Lung microvascular endothelial cell (primary cell): ENCODE results near the gene PRKG1. TPM values are rescaled to one million over a fixed set of nuclear protein-coding genes. Genes with fewer than 3 reads are reported as not detected.
"Not testable (repeated sequence)": the region's sequence is repeated elsewhere in the genome, so short reads cannot be mapped to it uniquely, and the experiment has no call there.

Experiments used
- DNase-seq, 2 donors: peaks; one replicate each; pipeline versions ENCODE4 v3.0.0 to v3.0.0-alpha.2; 2010; ENCODE audit warnings: low read depth in 2 of 2
- total RNA-seq: library from RNA; depleted of rRNA; stranded (reverse); fragments of >200 nt; gene quantifications from 2 replicates; pipeline ENCODE4 v1.2.1, GENCODE V29; 2014

The PRKG1 gene
- total RNA-seq, 1 donor from 2014 or later, result 3.6 TPM

GRCh38 chr10:51745397-51745796 is 671.1 kb downstream of the PRKG1 start:
- no peak for DNase-seq

- DNase-seq, result no peak
These were observed 672.9 kb downstream of the PRKG1 start for GRCh38 chr10:51747216-51747615.

GRCh38 chr10:51748959-51749358 is 674.7 kb downstream of the PRKG1 start:
- no peak for DNase-seq

GRCh38 chr10:51758366-51758765 is 684.1 kb downstream of the PRKG1 start:
- DNase-seq, result no peak

GRCh38 chr10:51758838-51759237 is 684.6 kb downstream of the PRKG1 start:
- DNase-seq, result not testable (repeated sequence)

- DNase-seq, result no peak
These were observed 685.7 kb downstream of the PRKG1 start for GRCh38 chr10:51759896-51760534.

- no peak for DNase-seq
These were observed 686.8 kb downstream of the PRKG1 start for GRCh38 chr10:51760864-51761640.

GRCh38 chr10:51763746-51764145 is 689.5 kb downstream of the PRKG1 start:
- DNase-seq, result no peak

- DNase-seq, result no peak
These were observed 691.1 kb downstream of the PRKG1 start for GRCh38 chr10:51765284-51765971.

GRCh38 chr10:51766423-51767102 is 692.3 kb downstream of the PRKG1 start:
- DNase-seq, result no peak

- DNase-seq, result no peak
These were observed 692.9 kb downstream of the PRKG1 start for GRCh38 chr10:51767103-51767763.

- no peak for DNase-seq
These were observed 694.7 kb downstream of the PRKG1 start for GRCh38 chr10:51768886-51769465.

GRCh38 chr10:51770709-51771108 is 696.4 kb downstream of the PRKG1 start:
- DNase-seq, result no peak

- no peak for DNase-seq
These were observed 698.1 kb downstream of the PRKG1 start for GRCh38 chr10:51772387-51772786.

- no peak for DNase-seq
These were observed 699.4 kb downstream of the PRKG1 start for GRCh38 chr10:51773681-51774080.

GRCh38 chr10:51783941-51784340 is 709.7 kb downstream of the PRKG1 start:
- DNase-seq, result no peak

GRCh38 chr10:51786016-51786683 is 711.9 kb downstream of the PRKG1 start:
- DNase-seq, result no peak

GRCh38 chr10:51786684-51787035 is 712.4 kb downstream of the PRKG1 start:
- DNase-seq, result no peak

GRCh38 chr10:51788273-51788672 is 714.0 kb downstream of the PRKG1 start:
- DNase-seq, result no peak

GRCh38 chr10:51789118-51789517 is 714.8 kb downstream of the PRKG1 start:
- no peak for DNase-seq

- no peak for DNase-seq
These were observed 715.6 kb downstream of the PRKG1 start for GRCh38 chr10:51789903-51790302.
